Osteoblast (primary cell): ENCODE measurements around the gene ATG14. TPM values are rescaled to one million over a fixed set of nuclear protein-coding genes. Genes with fewer than 3 reads are reported as not detected.
"Not testable (repeated sequence)": the region's sequence is repeated elsewhere in the genome, so short reads cannot be mapped to it uniquely, and the experiment has no call there.

Source experiments
- DNase-seq: peaks from one replicate; pipeline ENCODE4 v3.0.0; 2011; ENCODE audit warnings: low spot score, mixed read lengths; ENCODE audit not compliant: insufficient read length; ENCODE audit errors: missing footprints
- H2AFZ ChIP-seq: 2 replicates; pipeline ENCODE4 v1.6.0; 2011; ENCODE audit warnings: mild to moderate bottlenecking, low read length
- H3K27ac ChIP-seq: 2 replicates; pipeline ENCODE4 v1.5.1; 2011; ENCODE audit warnings: mild to moderate bottlenecking, low read depth, low read length, moderate library complexity
- H3K27me3 ChIP-seq: 2 replicates; pipeline ENCODE4 v1.6.0; 2012; ENCODE audit warnings: mild to moderate bottlenecking, control low read depth, inconsistent platforms, low read length, moderate library complexity; ENCODE audit not compliant: insufficient read depth
- H3K36me3 ChIP-seq: 2 replicates; pipeline ENCODE4 v1.5.1; 2011; ENCODE audit warnings: mild to moderate bottlenecking, low read length, control low read depth, moderate library complexity; ENCODE audit not compliant: insufficient read depth
- H3K4me1 ChIP-seq: 2 replicates; pipeline ENCODE4 v1.5.1; 2011; ENCODE audit warnings: mild to moderate bottlenecking, low read length, control low read depth, moderate library complexity; ENCODE audit not compliant: insufficient read depth
- H3K4me2 ChIP-seq: 2 replicates; pipeline ENCODE4 v1.6.0; 2011; ENCODE audit warnings: mild to moderate bottlenecking, low read length; ENCODE audit not compliant: insufficient read depth
- H3K4me3 ChIP-seq: fragments of 200-600 bp; sonication (generic); 3 replicates; pipeline ENCODE4 v1.5.1; 2012; ENCODE audit warnings: mild to moderate bottlenecking, low read length, inconsistent platforms; ENCODE audit not compliant: insufficient read depth
- H3K79me2 ChIP-seq: 2 replicates; pipeline ENCODE4 v1.6.0; 2012; ENCODE audit warnings: mild to moderate bottlenecking, low read length, control low read depth, inconsistent platforms; ENCODE audit not compliant: insufficient read depth
- H3K9me3 ChIP-seq: 2 replicates; pipeline ENCODE4 v1.5.1; 2011; ENCODE audit warnings: low read depth, low read length, control low read depth
- H4K20me1 ChIP-seq: 2 replicates; pipeline ENCODE4 v1.6.0; 2012; ENCODE audit warnings: mild to moderate bottlenecking, low read length, control low read depth; ENCODE audit not compliant: insufficient read depth
- total RNA-seq: library from RNA; depleted of rRNA; stranded (reverse); fragments of >200 nt; gene quantifications from 2 replicates; pipeline ENCODE4 v1.2.3, GENCODE V29; 2012
- TF ChIP-seq, protein P1 (sequence below): IDR thresholded peaks from 2 replicates; pipeline ENCODE4 v1.5.1; 2011; ENCODE audit warnings: mild to moderate bottlenecking, low read depth, low read length, moderate library complexity; ENCODE audit errors: extremely low read depth

Gene ATG14
- total RNA-seq, 1 donor, result 21.7 TPM

DNA sequence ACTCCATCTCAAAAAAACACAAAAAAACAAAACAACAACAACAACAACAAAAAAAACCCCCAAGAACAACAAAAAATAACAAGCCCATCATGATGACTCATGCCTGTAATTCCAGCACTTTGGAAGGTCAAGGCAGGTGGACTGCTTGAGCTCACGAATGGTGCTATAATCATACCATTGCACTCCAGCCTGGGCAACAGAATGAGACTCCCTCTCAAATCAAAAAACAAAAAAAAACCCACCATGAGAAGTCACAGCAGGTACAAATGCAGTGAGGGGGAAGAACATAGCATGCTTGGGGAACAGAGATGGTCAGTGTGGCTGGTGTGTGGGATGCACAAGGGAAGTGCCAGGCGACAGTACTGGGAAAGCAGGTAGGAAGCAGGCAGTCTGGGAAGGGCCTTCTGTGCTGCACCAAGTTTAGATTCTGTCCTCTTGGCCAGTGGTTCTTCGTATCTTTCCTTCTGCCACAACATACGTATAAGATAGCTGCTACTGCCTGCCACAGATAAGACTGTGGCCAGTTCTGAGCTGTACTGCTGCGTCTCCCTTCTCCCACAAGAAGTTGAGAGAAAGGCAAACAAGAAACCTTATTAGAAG lies 28.0 kb downstream of the ATG14 start:
- TF ChIP-seq, protein P1, sequence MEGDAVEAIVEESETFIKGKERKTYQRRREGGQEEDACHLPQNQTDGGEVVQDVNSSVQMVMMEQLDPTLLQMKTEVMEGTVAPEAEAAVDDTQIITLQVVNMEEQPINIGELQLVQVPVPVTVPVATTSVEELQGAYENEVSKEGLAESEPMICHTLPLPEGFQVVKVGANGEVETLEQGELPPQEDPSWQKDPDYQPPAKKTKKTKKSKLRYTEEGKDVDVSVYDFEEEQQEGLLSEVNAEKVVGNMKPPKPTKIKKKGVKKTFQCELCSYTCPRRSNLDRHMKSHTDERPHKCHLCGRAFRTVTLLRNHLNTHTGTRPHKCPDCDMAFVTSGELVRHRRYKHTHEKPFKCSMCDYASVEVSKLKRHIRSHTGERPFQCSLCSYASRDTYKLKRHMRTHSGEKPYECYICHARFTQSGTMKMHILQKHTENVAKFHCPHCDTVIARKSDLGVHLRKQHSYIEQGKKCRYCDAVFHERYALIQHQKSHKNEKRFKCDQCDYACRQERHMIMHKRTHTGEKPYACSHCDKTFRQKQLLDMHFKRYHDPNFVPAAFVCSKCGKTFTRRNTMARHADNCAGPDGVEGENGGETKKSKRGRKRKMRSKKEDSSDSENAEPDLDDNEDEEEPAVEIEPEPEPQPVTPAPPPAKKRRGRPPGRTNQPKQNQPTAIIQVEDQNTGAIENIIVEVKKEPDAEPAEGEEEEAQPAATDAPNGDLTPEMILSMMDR, result no peak
- H2AFZ ChIP-seq, result no peak overlapping the region
- H3K27ac ChIP-seq, result no peak overlapping the region
- no peak for DNase-seq
- H3K4me3 ChIP-seq, result no peak overlapping the region
- H3K79me2 ChIP-seq, result no peaks in the 10 kb centered on the region
- H3K9me3 ChIP-seq, result no peaks in the 10 kb centered on the region
- no peaks in the 10 kb centered on the region for H4K20me1 ChIP-seq
- H3K36me3 ChIP-seq, result peaks cover 24% of the 10 kb centered on the region
- peak overlapping the region; percentile 6 for H3K4me2 ChIP-seq
- no peaks in the 10 kb centered on the region for H3K27me3 ChIP-seq
- peaks cover 19% of the 10 kb centered on the region for H3K4me1 ChIP-seq

DNA sequence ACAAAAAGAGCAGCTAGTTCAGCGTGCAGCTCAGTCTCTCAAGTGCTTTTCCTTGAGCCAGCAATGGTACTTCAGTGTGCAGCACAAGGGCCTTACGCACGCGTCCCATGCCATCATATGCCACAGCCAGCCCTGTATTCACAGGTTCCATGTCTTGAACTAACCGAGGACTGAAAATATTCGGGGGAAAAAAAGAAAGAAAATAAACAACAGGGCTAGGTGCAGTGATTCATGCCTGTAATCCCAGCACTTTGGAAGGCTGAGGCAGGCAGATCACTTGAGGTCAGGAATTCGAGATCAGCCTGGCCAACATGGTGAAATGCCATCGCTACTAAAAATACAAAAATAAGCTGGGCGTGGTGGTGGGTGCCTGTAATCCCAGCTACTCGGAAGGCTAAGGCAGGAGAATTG lies 28.6 kb downstream of the ATG14 start:
- not testable (repeated sequence) for H3K9me3 ChIP-seq, H3K27me3 ChIP-seq, H2AFZ ChIP-seq, H4K20me1 ChIP-seq, H3K79me2 ChIP-seq, H3K4me3 ChIP-seq, DNase-seq
- Histone ChIP-seq H3K27ac (peak overlapping the region; percentile 36), H3K4me1 (peaks cover 13% of the 10 kb centered on the region), H3K36me3 (peaks cover 24% of the 10 kb centered on the region), H3K4me2 (peak overlapping the region; percentile 20)

DNA sequence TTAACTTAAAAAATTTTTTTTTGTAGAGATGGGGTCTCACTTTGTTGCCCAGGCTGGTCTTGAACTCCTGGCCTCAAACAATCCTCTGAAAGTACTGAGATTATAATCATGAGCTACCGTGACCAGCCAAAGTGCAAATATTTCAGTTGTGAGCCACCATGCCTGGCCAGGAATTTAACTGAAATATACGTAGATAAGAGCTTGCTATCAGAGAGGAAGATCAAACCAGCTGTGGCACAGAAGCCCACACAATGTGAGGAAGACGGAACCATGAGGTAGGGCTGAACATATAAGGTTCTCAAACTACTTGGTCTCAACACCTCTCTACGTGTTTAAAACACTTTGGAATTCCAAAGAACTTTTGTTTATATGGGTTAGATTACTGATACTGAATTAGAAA lies 29.1 kb downstream of the ATG14 start:
- H3K27ac ChIP-seq, result peak overlapping the region; percentile 36
- peaks cover 27% of the 10 kb centered on the region for H3K36me3 ChIP-seq
- H3K79me2 ChIP-seq, result no peaks in the 10 kb centered on the region
- H2AFZ ChIP-seq, result no peak overlapping the region
- no peak overlapping the region for H3K4me2 ChIP-seq
- DNase-seq, result no peak
- H3K4me3 ChIP-seq, result no peak overlapping the region
- no peaks in the 10 kb centered on the region for H3K9me3 ChIP-seq
- H4K20me1 ChIP-seq, result no peaks in the 10 kb centered on the region
- no peaks in the 10 kb centered on the region for H3K27me3 ChIP-seq
- TF ChIP-seq, protein P1, result no peak
- peaks cover 13% of the 10 kb centered on the region for H3K4me1 ChIP-seq

DNA sequence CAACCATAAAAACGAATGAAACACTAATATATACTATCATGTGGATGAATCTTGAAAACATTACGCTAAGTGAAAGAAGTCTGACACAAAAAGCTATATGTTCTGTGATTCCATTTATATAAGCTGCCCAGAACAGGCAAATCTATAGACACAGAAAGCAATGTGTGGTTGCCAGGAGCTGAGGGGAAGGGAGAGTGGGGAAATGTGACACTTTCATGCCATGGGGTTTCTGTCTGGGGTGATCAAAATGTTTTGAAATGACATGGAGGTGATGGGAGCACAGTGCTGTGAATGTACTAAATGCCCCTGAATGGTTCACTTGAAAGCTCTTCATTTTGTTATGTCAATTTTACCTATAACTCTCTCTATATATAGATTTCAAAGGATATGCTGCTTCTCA lies 30.1 kb downstream of the ATG14 start:
- Histone ChIP-seq H3K4me3 (no peak overlapping the region), H3K27me3 (no peaks in the 10 kb centered on the region), H3K27ac (no peak overlapping the region), H2AFZ (no peak overlapping the region), H3K36me3 (peaks cover 32% of the 10 kb centered on the region), H3K79me2 (no peaks in the 10 kb centered on the region), H4K20me1 (no peaks in the 10 kb centered on the region), H3K9me3 (no peaks in the 10 kb centered on the region), H3K4me1 (peaks cover 13% of the 10 kb centered on the region), H3K4me2 (no peak overlapping the region)
- TF ChIP-seq, protein P1, result no peak
- no peak for DNase-seq
